ENCODE results near the gene SPTLC1. TPM values are rescaled to one million over a fixed set of nuclear protein-coding genes. Genes with fewer than 3 reads are reported as not detected.
"Not testable (repeated sequence)": the region's sequence is repeated elsewhere in the genome, so short reads cannot be mapped to it uniquely, and the experiment has no call there.

The SPTLC1 gene
- total RNA-seq, 1 experiment from 2014 or later = 60.6 TPM

DNA sequence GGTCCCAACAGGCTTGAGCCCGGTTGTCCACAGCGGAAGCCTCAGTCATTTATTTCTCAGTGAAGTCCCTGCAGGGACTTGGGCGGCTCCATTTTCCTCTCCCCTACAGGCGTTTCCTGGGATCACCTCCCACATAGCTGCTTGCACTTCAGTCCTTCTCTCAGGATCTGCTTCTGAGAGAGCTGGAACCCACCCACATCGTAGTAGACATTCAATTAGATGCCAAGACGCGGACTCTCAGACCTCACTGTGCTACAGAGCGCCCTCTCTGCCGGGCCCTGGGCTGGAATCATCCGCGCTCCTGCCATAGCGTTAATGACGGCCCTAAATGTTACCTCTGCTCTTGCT, 111.2 kb downstream of the SPTLC1 start:
- no TSS peak for BruUV-seq (replicated peaks)
- TF ChIP-seq EZH2 (IDR thresholded peaks at IDR 0.05; ENCODE audit: borderline replicate concordance, low read depth, low read length, poor library complexity, severe bottlenecking) (no peak), CTCF (conservative IDR thresholded peaks at IDR 0.05; ENCODE audit: low read depth, low read length) (no peak)
- DNase-seq (ENCODE audit: low spot score) = no peak
- no peaks in the 10 kb centered on the region for H3K27me3 ChIP-seq (replicated peaks; ENCODE audit: insufficient read depth, low read depth, low read length, poor library complexity)
- intact Hi-C loops (cut with micrococcal nuclease; ENCODE audit: unreplicated experiment) = no loop called here
- H3K4me1 ChIP-seq (ENCODE audit: insufficient read depth, low read length, poor library complexity, severe bottlenecking) = no peaks in the 10 kb centered on the region
- H3K9me3 ChIP-seq (ENCODE audit: low read depth, low read length, poor library complexity, severe bottlenecking) = no peaks in the 10 kb centered on the region
- H3K4me3 ChIP-seq (ENCODE audit: low read depth, low read length, poor library complexity, severe bottlenecking) = no peak overlapping the region
- CTCF ChIA-PET = no interaction called here
- POLR2A ChIA-PET (ENCODE audit: low non-redundant PET) = no interaction called here
- no peaks in the 10 kb centered on the region for H3K36me3 ChIP-seq (ENCODE audit: insufficient read depth, low read length, poor library complexity, severe bottlenecking)
- no peak overlapping the region for H3K27ac ChIP-seq (ENCODE audit: low read depth, low read length, poor library complexity, severe bottlenecking)

- no peaks in the 10 kb centered on the region for H3K27me3 ChIP-seq (replicated peaks; ENCODE audit: insufficient read depth, low read depth, low read length, poor library complexity)
- H3K36me3 ChIP-seq (ENCODE audit: insufficient read depth, low read length, poor library complexity, severe bottlenecking) = no peaks in the 10 kb centered on the region
- DNase-seq (ENCODE audit: low spot score) = no peak
- no peak overlapping the region for H3K4me3 ChIP-seq (ENCODE audit: low read depth, low read length, poor library complexity, severe bottlenecking)
- BruUV-seq (replicated peaks) = no TSS peak
- CTCF ChIA-PET = no interaction called here
- no peak for TF ChIP-seq CTCF (conservative IDR thresholded peaks at IDR 0.05; ENCODE audit: low read depth, low read length)
- TF ChIP-seq EZH2 (IDR thresholded peaks at IDR 0.05; ENCODE audit: borderline replicate concordance, low read depth, low read length, poor library complexity, severe bottlenecking) = no peak
- POLR2A ChIA-PET (ENCODE audit: low non-redundant PET) = no interaction called here
- intact Hi-C loops (cut with micrococcal nuclease; ENCODE audit: unreplicated experiment) = no loop called here
- no peaks in the 10 kb centered on the region for H3K9me3 ChIP-seq (ENCODE audit: low read depth, low read length, poor library complexity, severe bottlenecking)
- H3K4me1 ChIP-seq (ENCODE audit: insufficient read depth, low read length, poor library complexity, severe bottlenecking) = no peaks in the 10 kb centered on the region
- H3K27ac ChIP-seq (ENCODE audit: low read depth, low read length, poor library complexity, severe bottlenecking) = no peak overlapping the region
Measured at GRCh38 chr9:92003308-92004044, 111.7 kb downstream of the SPTLC1 start.

DNA sequence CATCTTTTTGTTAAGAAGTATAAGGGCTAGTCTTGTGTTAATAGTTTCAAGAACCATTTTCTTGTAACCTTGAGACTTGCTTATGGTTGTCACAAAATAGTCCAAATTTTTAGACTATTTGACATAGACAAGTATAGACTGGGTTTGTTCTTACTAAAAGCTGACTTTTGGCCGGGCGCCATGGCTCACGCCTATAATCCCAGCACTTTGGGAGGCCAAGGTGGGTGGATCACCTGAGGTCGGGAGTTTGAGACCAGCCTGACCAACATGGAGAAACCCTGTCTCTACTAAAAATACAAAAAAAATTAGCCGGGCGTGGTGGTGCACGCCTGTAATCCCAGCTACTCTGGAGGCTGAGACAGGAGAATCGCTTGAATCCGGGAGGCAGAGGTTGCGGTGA, 113.3 kb downstream of the SPTLC1 start:
- DNase-seq (ENCODE audit: low spot score); H3K27me3 ChIP-seq (replicated peaks; ENCODE audit: insufficient read depth, low read depth, low read length, poor library complexity); H3K4me3 ChIP-seq (ENCODE audit: low read depth, low read length, poor library complexity, severe bottlenecking); CTCF ChIA-PET; H3K27ac ChIP-seq (ENCODE audit: low read depth, low read length, poor library complexity, severe bottlenecking); intact Hi-C loops (cut with micrococcal nuclease; ENCODE audit: unreplicated experiment); BruUV-seq (replicated peaks); H3K4me1 ChIP-seq (ENCODE audit: insufficient read depth, low read length, poor library complexity, severe bottlenecking); H3K9me3 ChIP-seq (ENCODE audit: low read depth, low read length, poor library complexity, severe bottlenecking); H3K36me3 ChIP-seq (ENCODE audit: insufficient read depth, low read length, poor library complexity, severe bottlenecking); POLR2A ChIA-PET (ENCODE audit: low non-redundant PET): not testable (repeated sequence)

- intact Hi-C loops (cut with micrococcal nuclease; ENCODE audit: unreplicated experiment) = no loop called here
- Histone ChIP-seq H3K4me1 (ENCODE audit: insufficient read depth, low read length, poor library complexity, severe bottlenecking) (no peaks in the 10 kb centered on the region), H3K9me3 (ENCODE audit: low read depth, low read length, poor library complexity, severe bottlenecking) (no peaks in the 10 kb centered on the region), H3K27me3 (replicated peaks; ENCODE audit: insufficient read depth, low read depth, low read length, poor library complexity) (no peaks in the 10 kb centered on the region), H3K27ac (ENCODE audit: low read depth, low read length, poor library complexity, severe bottlenecking) (no peak overlapping the region), H3K36me3 (ENCODE audit: insufficient read depth, low read length, poor library complexity, severe bottlenecking) (no peaks in the 10 kb centered on the region), H3K4me3 (ENCODE audit: low read depth, low read length, poor library complexity, severe bottlenecking) (no peak overlapping the region)
- no peak for TF ChIP-seq EZH2 (IDR thresholded peaks at IDR 0.05; ENCODE audit: borderline replicate concordance, low read depth, low read length, poor library complexity, severe bottlenecking)
- DNase-seq (ENCODE audit: low spot score) = no peak
- BruUV-seq (replicated peaks) = no TSS peak
- ChIA-PET POLR2A (ENCODE audit: low non-redundant PET) (no interaction called here), CTCF (no interaction called here)
Measured at GRCh38 chr9:92001244-92001643, 114.0 kb downstream of the SPTLC1 start.
